HG03354 (cell line): ENCODE results near the gene AURKB.
"Not testable (repeated sequence)": the region's sequence is repeated elsewhere in the genome, so short reads cannot be mapped to it uniquely, and the experiment has no call there.

Experiments used
- ATAC-seq: cut with Tn5 transposase; IDR thresholded peaks from one replicate; pipeline ENCODE4 v1.9.1; 2021; ENCODE audit warnings: mild to moderate bottlenecking; ENCODE audit not compliant: unreplicated experiment, poor library complexity, severe bottlenecking

AURKB gene

GRCh38 chr17:8189711-8190477, 20.5 kb downstream of the AURKB start, which contains the start of gene BORCS6:
TSS of gene BORCS6 (minus strand) at chr17:8190180. CDS start at chr17:8190140, 40 bp downstream.
- peak; percentile 60 for ATAC-seq

DNA sequence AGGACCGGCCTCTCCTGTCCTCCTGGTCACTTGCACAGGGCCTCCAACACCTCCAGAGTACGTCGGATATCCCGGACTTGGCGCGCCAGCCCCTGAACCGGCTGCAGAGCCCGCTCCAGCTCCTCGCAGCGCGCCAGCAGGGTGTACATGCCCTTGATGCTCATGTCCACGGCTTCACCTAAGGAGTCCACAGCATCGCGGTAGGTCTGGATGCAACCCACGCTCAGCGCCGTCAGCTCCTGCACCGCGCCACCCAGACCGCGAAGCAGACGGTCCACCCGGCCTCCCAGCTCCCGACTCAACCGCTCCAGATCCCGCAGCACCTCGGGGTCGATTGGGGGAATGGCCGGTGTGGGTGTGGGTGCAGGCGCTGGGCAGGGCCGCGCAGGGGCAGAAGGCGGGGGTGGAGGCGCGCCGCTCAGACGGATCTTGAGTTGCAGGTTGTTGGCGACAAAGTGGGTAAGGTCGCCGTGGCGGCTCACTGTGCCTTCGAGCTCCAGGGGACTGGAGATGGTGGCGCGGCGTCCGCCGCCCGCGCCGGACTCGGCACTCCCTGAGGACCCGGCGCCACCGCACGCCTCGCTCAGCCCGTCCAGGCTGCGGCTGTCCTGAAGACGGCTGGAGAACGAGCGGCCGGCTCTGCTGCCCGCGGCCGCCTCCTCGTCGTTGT, 21.2 kb downstream of the AURKB start:
- ATAC-seq, result peak; percentile 0

DNA sequence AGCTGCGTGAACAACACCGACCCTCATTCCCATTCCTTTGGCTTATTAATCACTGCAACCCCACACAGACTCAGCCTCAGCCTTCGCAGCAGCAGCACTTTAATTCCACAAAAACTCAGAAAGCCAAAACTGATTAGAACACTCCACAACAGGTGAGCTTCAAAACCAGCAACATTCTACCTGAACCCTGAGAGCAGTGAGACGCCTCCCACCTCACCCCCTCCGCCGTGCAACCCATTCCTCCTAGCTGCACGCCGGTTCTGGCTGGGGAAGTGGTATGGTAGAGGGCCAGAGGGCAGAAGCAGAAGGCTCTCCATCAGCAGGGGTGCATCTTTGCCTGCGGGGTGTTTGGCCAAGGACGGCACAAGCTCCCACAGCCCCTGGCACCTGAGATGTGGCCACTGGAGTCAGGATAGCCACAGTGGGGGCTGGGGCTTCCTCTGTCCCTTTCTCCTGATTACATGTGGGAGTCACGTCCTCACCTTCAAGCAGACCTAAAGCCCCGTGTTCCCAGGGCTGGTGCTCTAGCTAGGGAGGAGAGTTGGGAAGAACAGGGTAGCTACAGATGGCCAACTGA, 22.0 kb downstream of the AURKB start:
- ATAC-seq, result no peak

DNA sequence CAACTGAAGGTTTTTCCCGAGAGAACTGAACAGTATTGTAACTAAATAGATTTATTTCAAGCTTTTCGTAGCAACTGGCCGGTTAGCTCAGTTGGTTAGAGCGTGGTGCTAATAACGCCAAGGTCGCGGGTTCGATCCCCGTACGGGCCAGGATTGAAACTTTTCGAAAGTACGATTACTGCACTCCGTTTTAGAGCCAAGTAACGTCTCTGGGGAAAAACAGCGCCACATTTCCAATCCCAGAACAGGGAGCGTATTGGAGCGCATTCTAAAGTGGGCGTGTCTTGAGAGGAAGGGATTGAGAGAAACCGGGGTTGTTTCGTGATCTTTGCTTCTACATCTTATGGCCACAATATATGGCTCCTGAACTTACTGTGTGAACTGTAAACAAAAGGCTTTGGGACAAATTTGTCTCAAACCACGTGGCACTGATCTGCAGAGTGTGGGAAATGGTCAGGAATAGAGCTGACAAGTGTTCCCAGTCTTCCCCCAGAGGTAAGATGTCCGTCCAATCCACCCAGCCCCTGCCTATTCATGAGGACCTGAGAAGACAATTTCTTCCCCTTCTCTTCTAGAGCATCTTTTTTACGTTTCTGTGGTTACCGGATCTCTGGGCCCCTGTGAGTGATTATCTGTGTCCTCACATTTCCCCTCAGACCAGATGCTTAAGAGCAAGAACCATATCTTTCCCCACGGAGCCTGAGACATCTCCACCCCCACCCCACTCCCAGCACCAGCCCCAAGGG, 22.7 kb downstream of the AURKB start:
- peak; percentile 27 for ATAC-seq

GRCh38 chr17:8186787-8187516, 23.4 kb downstream of the AURKB start:
- ATAC-seq, result peak; percentile 39

DNA sequence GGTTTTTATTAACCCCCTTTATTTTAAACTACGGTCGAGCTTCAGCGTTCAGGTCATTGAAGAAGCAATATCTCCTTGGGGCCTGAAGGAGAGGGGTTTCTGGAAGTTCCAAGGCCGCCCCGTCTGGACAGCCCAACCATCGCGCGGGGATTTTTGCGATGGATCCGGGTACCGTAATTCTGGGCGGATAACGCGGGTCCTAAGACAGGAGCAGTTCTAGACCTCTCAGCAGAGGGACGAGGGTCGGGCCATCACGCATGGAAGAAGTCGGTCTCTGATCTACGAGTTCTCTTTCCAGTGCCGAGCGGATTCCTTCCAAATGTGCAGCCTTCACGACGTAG, 24.0 kb downstream of the AURKB start:
- no peak for ATAC-seq

DNA sequence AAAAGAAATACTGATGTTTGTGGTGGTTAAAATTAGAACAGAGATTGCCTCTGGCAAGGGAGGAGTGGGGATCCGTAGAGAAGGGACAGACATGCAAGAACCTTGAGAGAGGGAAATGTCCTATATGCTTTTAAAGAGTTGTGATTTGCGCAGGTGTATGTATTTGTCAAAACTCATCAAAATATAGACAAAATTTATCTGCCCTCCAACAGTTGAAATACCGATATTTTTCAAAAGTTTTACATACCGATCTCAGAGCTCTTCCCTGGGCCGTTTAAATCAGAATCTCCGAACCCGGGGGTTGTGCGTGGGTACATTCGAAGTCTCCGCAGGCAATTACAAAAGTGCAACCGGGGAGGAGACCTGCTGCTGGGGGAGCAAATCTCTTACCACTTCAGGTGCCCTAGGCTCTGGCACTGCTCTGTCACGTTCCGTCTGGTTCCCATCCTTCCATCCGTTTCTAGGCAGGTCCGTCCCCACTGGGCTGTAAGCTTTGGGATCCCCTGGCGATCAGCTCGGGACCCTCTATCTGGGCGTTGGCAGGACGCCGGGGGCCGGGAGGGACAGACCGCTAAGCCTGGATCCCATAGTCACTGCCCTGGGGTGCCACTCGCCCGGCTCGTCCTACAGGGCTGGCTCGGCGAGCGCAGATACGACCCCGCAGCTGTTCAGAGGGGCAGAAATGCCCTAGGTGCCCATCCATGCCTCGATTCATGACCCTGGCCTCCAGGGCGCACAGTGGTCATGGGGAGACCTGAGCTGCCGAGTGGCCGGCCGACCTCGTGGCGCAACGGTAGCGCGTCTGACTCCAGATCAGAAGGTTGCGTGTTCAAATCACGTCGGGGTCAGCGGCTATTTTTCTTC, 24.6 kb downstream of the AURKB start:
- no peak for ATAC-seq

DNA sequence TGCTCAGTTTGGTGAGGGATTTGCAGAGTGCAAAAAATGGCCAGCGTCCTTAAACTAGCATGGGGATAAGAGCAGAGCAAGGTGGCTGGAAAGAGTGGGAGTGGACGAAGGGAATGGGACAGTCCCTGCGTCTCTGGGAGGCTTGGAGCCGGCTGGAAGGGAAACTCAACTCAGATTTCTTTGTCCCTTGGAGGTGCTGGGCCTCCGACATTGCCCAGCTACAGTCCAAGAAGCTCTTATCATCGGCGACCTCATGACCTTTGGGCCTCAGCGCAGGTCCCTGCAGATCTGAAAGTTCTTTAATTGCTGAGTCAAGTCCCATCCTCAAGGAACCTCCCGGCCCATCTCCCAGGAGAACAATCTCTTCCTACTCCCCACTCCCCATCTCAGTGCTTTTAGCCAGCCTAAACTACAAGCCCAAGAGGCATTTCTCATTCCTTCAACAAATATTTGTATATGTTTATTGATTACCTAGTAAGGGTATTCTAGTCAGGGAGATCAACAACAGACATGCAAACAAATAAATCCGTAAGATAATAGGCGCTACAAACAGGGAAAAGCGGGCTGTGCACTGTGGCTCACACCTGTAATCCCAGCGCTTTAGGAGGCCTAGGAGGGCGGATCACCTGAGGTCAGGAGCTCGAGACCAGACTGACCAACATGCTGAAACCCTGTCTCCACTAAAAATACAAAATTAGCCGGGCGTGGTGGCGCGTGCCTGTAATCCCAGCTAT, 33.2 kb downstream of the AURKB start:
- ATAC-seq, result no peak

GRCh38 chr17:8176197-8176940, 34.0 kb downstream of the AURKB start, which contains the start of gene TMEM107:
TSS of gene TMEM107 (minus strand) at chr17:8176380. CDS start at chr17:8176286, 94 bp downstream.
- peak; percentile 61 for ATAC-seq

DNA sequence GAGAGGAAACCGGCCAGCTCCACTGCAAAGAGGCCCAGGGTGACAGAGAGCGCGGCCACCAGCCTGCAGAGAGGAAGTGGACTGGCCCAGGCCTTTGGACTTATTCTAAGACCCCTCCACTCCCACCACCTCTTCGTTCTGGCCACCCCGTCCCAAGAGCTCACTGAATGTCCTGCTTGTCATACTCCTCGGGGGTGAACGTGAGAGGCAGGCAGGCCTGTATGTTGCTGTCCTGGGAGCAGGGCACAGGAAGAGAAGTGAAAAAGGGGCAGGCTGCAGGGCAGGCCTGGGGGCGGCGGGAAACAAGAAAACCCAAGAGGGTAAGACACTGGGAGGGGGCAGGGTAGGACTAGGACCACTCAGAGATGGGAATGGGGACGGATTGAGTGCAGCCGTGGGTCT, 34.6 kb downstream of the AURKB start:
- ATAC-seq, result no peak

DNA sequence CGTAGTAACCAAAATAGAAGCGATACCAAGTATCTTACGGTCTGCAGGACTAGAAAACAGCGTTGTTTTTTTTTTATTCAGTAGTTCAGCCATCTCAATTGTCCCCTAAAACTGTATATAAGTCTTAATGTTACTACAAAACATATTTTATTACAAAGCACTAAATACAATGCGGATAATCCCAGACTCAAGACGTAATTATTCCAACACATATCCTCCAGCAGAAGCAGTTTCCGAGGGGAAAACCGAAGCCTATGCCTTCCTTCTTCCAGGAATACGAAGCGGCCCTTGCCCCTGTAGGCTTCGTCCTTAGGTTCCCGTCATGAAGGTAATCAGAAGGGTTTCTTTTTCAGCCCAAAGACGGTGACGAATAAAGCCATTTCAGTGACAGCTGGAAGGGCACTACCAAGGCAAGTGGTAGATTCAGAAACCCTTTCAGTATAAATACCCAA, 36.5 kb downstream of the AURKB start:
- no peak for ATAC-seq

GRCh38 chr17:8173056-8173870, 37.1 kb downstream of the AURKB start:
- ATAC-seq, result peak; percentile 70

- not testable (repeated sequence) for ATAC-seq
Measured at GRCh38 chr17:8170186-8170585, 40.2 kb downstream of the AURKB start.

DNA sequence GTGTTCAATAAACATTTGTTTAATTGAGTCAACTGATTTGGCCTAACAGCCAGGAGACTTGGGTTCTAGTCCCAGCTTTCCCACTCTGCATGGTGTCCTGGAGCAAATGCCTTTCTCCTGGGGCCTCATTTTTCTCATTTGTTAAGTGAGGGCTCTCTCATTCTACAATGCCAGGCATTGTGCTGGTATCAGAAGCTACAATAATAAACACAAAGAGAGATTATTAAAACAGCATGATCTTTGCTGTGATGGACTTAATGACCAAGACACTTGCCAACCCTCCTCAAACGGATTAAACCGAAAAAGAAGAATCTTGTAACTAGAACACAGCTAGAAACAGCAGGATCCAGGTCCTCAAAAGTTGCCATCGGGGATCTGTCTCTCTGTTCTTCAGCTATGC, 42.8 kb downstream of the AURKB start:
- ATAC-seq, result no peak

DNA sequence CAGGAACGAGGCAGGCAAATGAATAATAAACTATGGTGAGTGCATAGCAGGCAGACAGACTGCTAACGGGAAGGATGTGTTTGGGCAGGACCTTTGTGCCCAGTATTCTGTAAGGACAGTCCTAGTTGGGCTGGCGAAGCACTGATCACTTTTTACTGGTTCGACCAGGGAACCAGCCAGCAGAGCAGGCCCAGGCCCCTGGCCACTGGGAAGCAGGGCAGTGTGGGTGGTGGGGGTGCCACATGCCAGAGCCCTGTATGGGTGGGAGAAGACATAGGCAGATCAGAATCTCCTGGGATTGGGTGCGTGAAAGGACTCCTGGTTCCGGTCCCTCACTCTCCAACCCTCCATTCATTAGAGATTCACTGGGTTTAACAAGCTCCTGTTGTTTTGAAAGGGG, 43.6 kb downstream of the AURKB start:
- ATAC-seq, result no peak

DNA sequence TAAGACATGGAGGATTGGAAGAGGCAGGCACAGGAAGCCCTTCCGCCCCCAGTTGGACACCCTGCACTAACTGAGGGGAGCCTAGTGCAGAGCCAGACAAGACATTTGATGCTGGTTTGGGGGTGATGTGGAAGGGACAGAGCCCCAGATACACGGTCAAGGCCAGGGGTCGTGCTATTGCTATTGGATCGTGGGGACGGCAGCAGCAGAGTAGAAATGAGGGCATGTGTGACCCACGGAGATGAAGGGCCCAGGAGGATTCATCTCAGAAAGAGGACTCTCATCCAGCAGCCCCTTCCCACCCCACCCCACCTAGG, 45.6 kb downstream of the AURKB start:
- no peak for ATAC-seq
